Naive B cell (primary cell): Measurements from ENCODE around the gene CAPZA2. TPM values are rescaled to one million over a fixed set of nuclear protein-coding genes. Genes with fewer than 3 reads are reported as not detected.
"Not testable (repeated sequence)": the region's sequence is repeated elsewhere in the genome, so short reads cannot be mapped to it uniquely, and the experiment has no call there.

Experiments
- ATAC-seq, 2 donors: fragments of 150-1000 bp; cut with Tn5 transposase; 2 replicates each; pipeline ENCODE4 v1.10.0; 2021; ENCODE audit warnings: low read depth in 2 of 2, mild to moderate bottlenecking in 2 of 2, moderate library complexity in 2 of 2
- DNase-seq: peaks from one replicate; pipeline ENCODE4 v3.0.0; 2022
- H3K27ac Mint-ChIP-seq, 6 donors: one replicate each; pipeline ENCODE4 v1.8.0; 2020 to 2022; ENCODE audit warnings: mild to moderate bottlenecking in 6 of 6, mixed read lengths in 6 of 6, moderate library complexity in 5 of 6, inconsistent platforms in 2 of 6
- H3K27me3 Mint-ChIP-seq, 3 donors: one replicate each; pipeline ENCODE4 v1.8.0; 2021 to 2022; ENCODE audit warnings: mixed read lengths in 3 of 3, mild to moderate bottlenecking in 1 of 3
- H3K36me3 Mint-ChIP-seq, 2 donors: one replicate each; pipeline ENCODE4 v1.8.0; 2020 to 2022; ENCODE audit warnings: mixed read lengths in 2 of 2, inconsistent platforms in 1 of 2, mild to moderate bottlenecking in 1 of 2
- H3K4me1 Mint-ChIP-seq, 3 donors: one replicate each; pipeline ENCODE4 v1.8.0; 2020 to 2022; ENCODE audit warnings: mixed read lengths in 3 of 3, inconsistent platforms in 1 of 3, mild to moderate bottlenecking in 1 of 3, moderate library complexity in 1 of 3
- H3K4me3 Mint-ChIP-seq, 8 donors: one replicate each; pipeline ENCODE4 v1.8.0; 2020 to 2022; ENCODE audit warnings: mild to moderate bottlenecking in 8 of 8, mixed read lengths in 8 of 8, moderate library complexity in 8 of 8, inconsistent platforms in 2 of 8
- H3K9me3 Mint-ChIP-seq, 7 donors: one replicate each; pipeline ENCODE4 v1.8.0; 2020 to 2022; ENCODE audit warnings: mixed read lengths in 7 of 7, mild to moderate bottlenecking in 5 of 7, inconsistent platforms in 2 of 7, moderate library complexity in 1 of 7
- polyA plus RNA-seq, 6 donors: library from polyadenylated mRNA; unstranded; fragments of 300-500 nt; fragmentation: Illumina TruSeq; gene quantifications; one replicate each; pipeline ENCODE4 v1.2.3, GENCODE V29; 2021; ENCODE audit warnings: low read depth in 6 of 6

CAPZA2 gene
- 100 to 1,000 TPM; 208 to 366 (median 227) TPM for polyA plus RNA-seq

DNA sequence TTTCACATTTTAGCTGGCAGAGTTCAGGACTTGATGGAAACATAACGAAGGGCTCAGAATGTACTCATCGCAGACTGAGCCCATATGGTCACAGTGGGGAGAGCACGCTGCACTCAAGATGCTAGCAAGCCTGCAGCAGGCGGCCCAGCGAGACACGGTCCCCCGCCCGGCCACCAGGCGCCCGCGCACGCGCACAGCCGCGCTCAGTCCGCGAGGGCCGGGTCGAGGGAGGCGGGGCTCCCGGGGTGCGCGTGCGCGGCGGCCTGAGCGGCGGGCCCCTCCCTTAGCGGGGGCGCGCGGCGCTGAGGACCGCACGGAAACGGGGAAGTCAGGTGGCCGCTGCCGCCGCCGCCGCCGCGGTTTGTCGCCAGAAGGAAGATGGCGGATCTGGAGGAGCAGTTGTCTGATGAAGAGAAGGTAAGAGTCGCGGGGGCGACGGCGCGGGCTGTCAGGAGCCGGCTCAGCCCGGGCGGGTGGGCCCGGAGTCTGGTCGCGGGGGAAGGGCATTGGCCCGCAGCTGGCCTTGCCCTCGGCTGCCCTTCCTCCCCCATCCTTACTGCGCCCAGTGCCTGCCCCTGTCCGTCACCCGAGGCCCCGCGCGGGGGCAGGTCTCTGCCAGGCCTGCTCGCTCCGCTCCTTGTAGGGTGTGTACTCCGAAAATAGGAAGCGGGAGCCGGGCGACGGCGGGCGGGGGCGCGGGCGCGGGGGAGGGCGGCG is at the start of gene CAPZA2:
Gene CAPZA2, plus strand, starts transcription at position 354 of the 717 bp plus-strand sequence. Its CDS starts 25 bp downstream, at position 379.
- H3K9me3 Mint-ChIP-seq = peaks cover 0 to under 1% (median 0%) of the 10 kb centered on the region in 7 donors
- ATAC-seq (peak; percentile 82 to 84), DNase-seq (peak; percentile 97)
- peak within 1 kb of the TSS; percentile 95 to 100 (median 98) for H3K4me3 Mint-ChIP-seq
- peak within 1 kb of the TSS; percentile 93 to 99 (median 94) for H3K27ac Mint-ChIP-seq
- H3K27me3 Mint-ChIP-seq = peaks cover 7 to 27% (median 15%) of the 10 kb centered on the region in 3 donors
- peaks cover 22 to 43% (median 28%) of the 10 kb centered on the region in 3 donors for H3K4me1 Mint-ChIP-seq
- peaks cover 0 to 9% of the 10 kb centered on the region in 2 donors for H3K36me3 Mint-ChIP-seq

- no peak for ATAC-seq
- no peak for DNase-seq
- Mint-ChIP-seq H3K27me3 (peaks cover 0 to 22% (median 11%) of the 10 kb centered on the region in 3 donors), H3K27ac (no peak overlapping the region), H3K36me3 (no peaks in the 10 kb centered on the region), H3K9me3 (peaks cover 0 to 2% (median 0%) of the 10 kb centered on the region in 7 donors), H3K4me1 (no peaks in the 10 kb centered on the region), H3K4me3 (no peak overlapping the region)
Measured at GRCh38 chr7:116812860-116813259, 49.5 kb upstream of the CAPZA2 start.

GRCh38 chr7:116813371-116813770 is 49.0 kb upstream of the CAPZA2 start:
- Mint-ChIP-seq H3K4me3 (peak overlapping the region in 1 of 8 donors; percentile 42), H3K27me3 (peaks cover 0 to 21% (median 11%) of the 10 kb centered on the region in 3 donors)
- H3K36me3 Mint-ChIP-seq, H3K9me3 Mint-ChIP-seq, DNase-seq, H3K4me1 Mint-ChIP-seq, ATAC-seq, H3K27ac Mint-ChIP-seq: not testable (repeated sequence)

DNA sequence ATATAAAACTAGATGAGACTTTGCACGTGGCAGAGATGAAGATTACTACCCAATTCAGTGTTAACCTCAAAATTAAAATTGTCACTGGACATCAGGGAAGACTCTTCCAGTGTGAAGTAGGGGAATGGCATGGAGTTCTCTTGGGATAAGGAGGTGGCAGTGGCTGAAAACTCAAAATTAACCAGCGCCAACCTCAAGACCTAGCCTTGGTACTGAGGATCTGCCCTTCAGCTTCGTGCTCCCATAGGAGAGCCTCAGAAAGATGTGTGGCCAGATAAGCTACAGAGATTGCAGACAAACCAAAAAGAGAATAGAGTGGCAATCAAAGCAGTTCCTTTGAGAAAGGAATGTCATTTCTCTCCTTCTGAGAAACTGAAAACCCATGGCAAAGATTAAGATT is 47.3 kb upstream of the CAPZA2 start:
- peaks cover 5 to 8% (median 7%) of the 10 kb centered on the region in 3 donors for H3K27me3 Mint-ChIP-seq
- DNase-seq = no peak
- H3K36me3 Mint-ChIP-seq = no peaks in the 10 kb centered on the region
- H3K4me3 Mint-ChIP-seq = no peak overlapping the region
- H3K4me1 Mint-ChIP-seq = no peaks in the 10 kb centered on the region
- no peak overlapping the region for H3K27ac Mint-ChIP-seq
- ATAC-seq = no peak
- no peaks in the 10 kb centered on the region for H3K9me3 Mint-ChIP-seq

- Mint-ChIP-seq H3K9me3 (peaks cover 0 to 12% (median 4%) of the 10 kb centered on the region in 7 donors), H3K4me3 (no peak overlapping the region), H3K4me1 (peaks cover 0 to 6% (median 0%) of the 10 kb centered on the region in 3 donors), H3K27me3 (peaks cover 18 to 22% (median 18%) of the 10 kb centered on the region in 3 donors), H3K27ac (no peak overlapping the region), H3K36me3 (no peaks in the 10 kb centered on the region)
- no peak for DNase-seq
- no peak for ATAC-seq
Measured at GRCh38 chr7:116820149-116820548, 42.2 kb upstream of the CAPZA2 start.

GRCh38 chr7:116821647-116822046 is 40.7 kb upstream of the CAPZA2 start:
- peaks cover 21 to 32% (median 22%) of the 10 kb centered on the region in 3 donors for H3K27me3 Mint-ChIP-seq
- not testable (repeated sequence) for H3K4me1 Mint-ChIP-seq, H3K27ac Mint-ChIP-seq, H3K36me3 Mint-ChIP-seq, H3K4me3 Mint-ChIP-seq, DNase-seq, ATAC-seq
- H3K9me3 Mint-ChIP-seq = peaks cover 0 to 21% (median 7%) of the 10 kb centered on the region in 7 donors

- Mint-ChIP-seq H3K9me3 (peaks cover 0 to 21% (median 7%) of the 10 kb centered on the region in 7 donors), H3K4me3 (no peak overlapping the region), H3K4me1 (peaks cover 0 to 6% (median 0%) of the 10 kb centered on the region in 3 donors), H3K27me3 (peaks cover 27 to 30% (median 29%) of the 10 kb centered on the region in 3 donors), H3K27ac (no peak overlapping the region), H3K36me3 (no peaks in the 10 kb centered on the region)
- no peak for ATAC-seq
- no peak for DNase-seq
Measured at GRCh38 chr7:116824449-116824848, 37.9 kb upstream of the CAPZA2 start.

- H3K4me3 Mint-ChIP-seq = no peak overlapping the region
- ATAC-seq (no peak), DNase-seq (no peak)
- peaks cover 0 to 21% (median 7%) of the 10 kb centered on the region in 7 donors for H3K9me3 Mint-ChIP-seq
- peaks cover 30 to 34% (median 32%) of the 10 kb centered on the region in 3 donors for H3K27me3 Mint-ChIP-seq
- H3K4me1 Mint-ChIP-seq = peaks cover 0 to 6% (median 0%) of the 10 kb centered on the region in 3 donors
- H3K36me3 Mint-ChIP-seq = no peaks in the 10 kb centered on the region
- no peak overlapping the region for H3K27ac Mint-ChIP-seq
Measured at GRCh38 chr7:116828281-116828680, 34.1 kb upstream of the CAPZA2 start.

DNA sequence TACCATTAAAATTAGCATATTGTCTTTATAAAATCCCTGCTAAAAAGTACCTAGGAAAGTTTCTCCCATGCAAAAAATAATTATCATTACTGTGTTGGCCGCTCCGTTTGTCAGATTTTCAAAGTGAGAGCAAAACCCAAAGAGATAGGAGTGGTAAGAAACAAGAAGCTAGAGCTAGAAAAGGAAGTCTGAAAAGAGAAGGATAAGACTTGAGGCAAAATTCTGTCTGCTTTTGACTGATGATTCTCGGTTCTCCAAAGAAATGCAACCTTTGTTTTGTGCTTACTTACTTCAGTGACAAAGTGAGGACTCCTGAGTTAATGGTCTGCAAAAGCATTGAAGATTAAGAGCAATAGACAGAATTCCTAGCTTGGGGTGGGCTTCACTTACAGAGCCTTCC is 33.3 kb upstream of the CAPZA2 start:
- H3K27me3 Mint-ChIP-seq = peaks cover 27 to 41% (median 28%) of the 10 kb centered on the region in 3 donors
- no peak for ATAC-seq
- H3K9me3 Mint-ChIP-seq = peaks cover 0 to 20% (median 7%) of the 10 kb centered on the region in 7 donors
- H3K4me1 Mint-ChIP-seq = peaks cover 0 to 6% (median 0%) of the 10 kb centered on the region in 3 donors
- H3K4me3 Mint-ChIP-seq = no peak overlapping the region
- DNase-seq = no peak
- no peaks in the 10 kb centered on the region for H3K36me3 Mint-ChIP-seq
- H3K27ac Mint-ChIP-seq = peak overlapping the region in 1 of 6 donors; percentile 40

DNA sequence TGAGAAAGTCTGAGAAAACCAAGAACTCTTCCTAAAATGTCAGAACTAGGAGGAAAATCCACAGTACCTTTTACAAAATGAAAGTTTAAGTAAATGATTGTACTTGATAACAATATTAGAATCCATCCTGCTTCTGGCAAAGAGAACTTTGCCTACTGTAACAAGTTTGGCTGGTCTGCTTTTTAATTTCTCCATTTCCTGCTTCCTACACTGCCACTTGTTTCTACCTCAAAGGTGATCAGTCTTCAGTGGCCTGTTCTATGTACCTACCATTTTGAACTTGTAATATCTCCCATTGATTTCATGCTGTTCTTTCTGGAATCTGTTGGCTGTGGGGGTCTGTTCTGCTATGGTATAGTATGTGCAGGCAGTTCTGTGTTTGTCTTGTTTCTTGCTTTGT is 32.9 kb upstream of the CAPZA2 start:
- peaks cover 0 to 15% (median 4%) of the 10 kb centered on the region in 7 donors for H3K9me3 Mint-ChIP-seq

DNA sequence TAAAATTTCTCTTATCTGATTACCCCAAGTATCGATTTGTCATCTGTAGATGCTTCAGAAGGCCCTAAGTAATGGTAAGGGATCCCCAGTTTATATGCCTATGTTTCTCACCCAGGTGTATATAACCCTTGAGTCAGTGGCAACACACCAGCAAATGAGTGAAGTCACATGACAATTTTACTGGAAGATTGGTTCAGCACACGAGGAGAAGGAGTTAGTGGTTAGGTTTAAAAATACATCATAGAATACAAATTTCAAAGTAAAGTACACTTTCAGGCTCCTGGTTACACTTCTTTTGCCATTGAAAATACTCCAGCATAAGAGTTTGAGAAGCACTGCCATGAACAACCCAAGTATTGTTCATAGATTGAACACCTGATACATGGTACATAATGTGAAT is 29.7 kb upstream of the CAPZA2 start:
- no peak for ATAC-seq

More for the DNA sequence above, 32.9 kb upstream of the CAPZA2 start:
- DNase-seq (no peak), ATAC-seq (no peak)
- Mint-ChIP-seq H3K4me1 (peaks cover 0 to 3% (median 0%) of the 10 kb centered on the region in 3 donors), H3K27me3 (peaks cover 23 to 38% (median 24%) of the 10 kb centered on the region in 3 donors), H3K36me3 (no peaks in the 10 kb centered on the region), H3K4me3 (no peak overlapping the region), H3K27ac (no peak overlapping the region)

DNA sequence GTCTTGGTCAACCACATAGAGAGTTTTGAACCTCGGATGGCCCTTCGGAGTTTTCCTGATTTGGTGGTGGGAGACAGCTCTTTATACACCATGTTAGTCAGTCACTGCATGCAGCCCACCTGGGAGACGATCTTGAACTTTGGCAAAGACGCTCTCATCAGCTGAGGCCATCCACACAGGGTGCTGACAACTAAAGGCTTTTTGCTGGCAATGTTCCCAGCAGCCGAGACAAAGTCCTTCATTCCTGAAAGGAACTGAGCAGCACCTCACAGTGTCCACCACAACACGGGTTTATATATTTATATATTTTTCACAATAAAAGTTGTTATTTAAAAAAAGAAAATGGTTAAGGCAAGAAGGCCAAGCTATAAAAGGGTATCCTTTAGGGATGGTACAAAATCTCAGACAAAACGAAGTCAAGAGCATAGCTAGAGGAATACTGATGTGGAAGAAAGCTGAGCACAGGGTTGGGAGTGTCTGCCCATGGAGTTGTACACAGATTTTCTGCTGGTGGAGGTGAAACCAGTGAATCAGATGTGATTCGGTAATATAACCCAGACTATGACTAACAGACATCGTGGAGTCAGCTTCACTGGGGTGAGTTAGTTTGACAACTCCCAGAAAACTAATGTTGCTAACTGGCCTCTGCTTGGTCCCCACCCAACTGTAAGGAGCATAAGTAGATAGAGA is 27.4 kb upstream of the CAPZA2 start:
- H3K27ac Mint-ChIP-seq = no peak overlapping the region
- peaks cover 5 to 28% (median 9%) of the 10 kb centered on the region in 3 donors for H3K27me3 Mint-ChIP-seq
- DNase-seq (no peak), ATAC-seq (no peak)
- H3K9me3 Mint-ChIP-seq = no peaks in the 10 kb centered on the region
- H3K4me3 Mint-ChIP-seq = no peak overlapping the region
- H3K4me1 Mint-ChIP-seq = no peaks in the 10 kb centered on the region
- no peaks in the 10 kb centered on the region for H3K36me3 Mint-ChIP-seq

More for the DNA sequence above, 29.7 kb upstream of the CAPZA2 start:
- no peak for DNase-seq
- Mint-ChIP-seq H3K36me3 (no peaks in the 10 kb centered on the region), H3K4me1 (no peaks in the 10 kb centered on the region), H3K27me3 (peaks cover 0 to 30% (median 18%) of the 10 kb centered on the region in 3 donors), H3K27ac (no peak overlapping the region), H3K9me3 (no peaks in the 10 kb centered on the region), H3K4me3 (no peak overlapping the region)

DNA sequence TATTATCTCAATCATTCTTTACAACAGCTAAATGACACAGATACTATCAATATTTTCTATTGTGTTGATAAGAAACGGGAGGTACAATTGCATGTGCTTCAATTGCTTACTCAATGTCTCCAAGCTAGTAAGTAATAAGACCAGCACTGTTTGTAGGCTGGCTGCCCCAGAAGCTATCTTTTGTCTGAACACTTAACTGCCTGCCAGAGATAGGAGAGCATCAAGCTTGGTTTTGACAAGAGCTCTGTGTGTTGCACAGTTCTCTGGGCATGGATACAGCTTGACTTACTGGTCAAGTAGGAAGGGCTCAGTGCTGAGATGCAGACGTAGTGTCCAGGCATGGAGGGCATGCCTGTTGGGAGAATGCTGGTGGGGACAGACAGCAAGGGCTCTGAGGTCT is 26.3 kb upstream of the CAPZA2 start:
- Mint-ChIP-seq H3K4me1 (peaks cover 0 to under 1% (median 0%) of the 10 kb centered on the region in 3 donors), H3K27ac (no peak overlapping the region), H3K27me3 (peaks cover 5 to 28% (median 9%) of the 10 kb centered on the region in 3 donors), H3K36me3 (no peaks in the 10 kb centered on the region), H3K4me3 (no peak overlapping the region), H3K9me3 (no peaks in the 10 kb centered on the region)
- DNase-seq = no peak
- no peak for ATAC-seq
